OCI-LY1 (cell line): ENCODE data around the gene RAB6A.
"Not testable (repeated sequence)": the region's sequence is repeated elsewhere in the genome, so short reads cannot be mapped to it uniquely, and the experiment has no call there.

Experiments
- CTCF ChIP-seq: fragments of 200-600 bp; sonication (generic), shearing (Covaris generic); IDR thresholded peaks from 2 replicates; pipeline ENCODE4 v1.5.1; 2017; ENCODE audit warnings: mild to moderate bottlenecking, antibody characterized with exemption, low read length, moderate library complexity, mixed read lengths
- EZH2 ChIP-seq: fragments of 200-600 bp; sonication (generic), shearing (Covaris generic); IDR thresholded peaks from 2 replicates; pipeline ENCODE4 v1.8.0; 2017; ENCODE audit warnings: borderline replicate concordance, mixed run types, mild to moderate bottlenecking, antibody characterized with exemption, low read length, moderate library complexity, mixed read lengths

GRCh38 chr11:73785467-73785866, 24.6 kb upstream of the RAB6A start:
- TF ChIP-seq CTCF, EZH2: not testable (repeated sequence)
